ENCODE data around the gene ST3GAL4.

Gene ST3GAL4

GRCh38 chr11:126418887-126419286, 63.4 kb downstream of the ST3GAL4 start:
- FAIRE-seq (no peak), DNase-seq (ENCODE audit: insufficient read length) (no peak)
- TF ChIP-seq POLR2AphosphoS5 (IDR thresholded peaks at IDR 0.05; ENCODE audit: low read depth, low read length), result no peak
- no peak for TF ChIP-seq POLR2A (IDR thresholded peaks at IDR 0.05; ENCODE audit: low read depth, low read length)
- TF ChIP-seq TAF1 (IDR thresholded peaks at IDR 0.05; ENCODE audit: borderline replicate concordance, low read depth, low read length), result no peak

DNA sequence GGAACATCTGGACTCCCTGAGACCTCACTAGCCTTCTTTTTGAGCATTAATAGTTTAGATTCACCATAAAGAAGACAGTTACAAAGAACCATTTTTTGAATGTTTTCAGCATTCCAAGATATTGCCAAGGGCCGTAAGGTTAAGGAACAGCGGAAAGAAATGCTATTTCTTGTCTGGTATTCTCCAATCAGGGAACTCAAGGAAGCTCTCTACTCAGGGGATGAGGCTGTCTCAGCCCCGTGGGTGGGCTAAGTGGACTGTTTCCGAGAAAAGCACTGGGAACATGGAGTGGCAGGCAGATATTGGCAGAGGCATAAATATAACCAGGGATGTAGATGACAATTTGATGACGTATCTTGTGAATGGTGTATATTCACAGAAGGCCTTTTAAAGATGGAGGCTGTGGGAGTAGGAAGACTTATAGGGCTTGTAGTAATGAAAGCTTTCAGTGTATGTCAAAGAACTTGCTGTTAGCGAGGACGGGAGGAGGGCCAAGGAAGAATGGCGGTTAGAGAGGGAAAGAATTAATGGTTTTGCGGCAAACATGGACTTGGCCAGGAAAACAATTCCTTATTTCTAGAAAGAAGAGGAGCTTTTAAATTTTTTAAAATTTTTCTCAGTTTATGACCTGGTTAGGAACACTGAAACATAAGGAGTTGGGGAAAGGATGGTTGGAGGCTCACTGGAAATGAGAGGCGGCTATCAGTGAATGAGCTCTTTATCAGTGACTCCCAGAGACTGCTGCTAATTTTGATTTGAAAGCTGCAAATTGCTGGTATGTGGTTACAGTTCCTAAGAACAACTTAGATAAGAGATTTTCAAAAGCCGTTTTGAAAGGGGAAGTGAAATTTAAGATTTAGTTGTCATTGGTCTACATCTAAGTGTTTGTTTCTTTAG, 64.6 kb downstream of the ST3GAL4 start:
- TF ChIP-seq POLR2AphosphoS5 (IDR thresholded peaks at IDR 0.05; ENCODE audit: low read depth, low read length) (no peak), TAF1 (IDR thresholded peaks at IDR 0.05; ENCODE audit: borderline replicate concordance, low read depth, low read length) (no peak), POLR2A (IDR thresholded peaks at IDR 0.05; ENCODE audit: low read depth, low read length) (no peak)
- FAIRE-seq, result peak; percentile 92
- no peak for DNase-seq (ENCODE audit: insufficient read length)

GRCh38 chr11:126420698-126421256, 65.3 kb downstream of the ST3GAL4 start:
- no peak for TF ChIP-seq POLR2AphosphoS5 (IDR thresholded peaks at IDR 0.05; ENCODE audit: low read depth, low read length)
- TF ChIP-seq TAF1 (IDR thresholded peaks at IDR 0.05; ENCODE audit: borderline replicate concordance, low read depth, low read length), result no peak
- no peak for TF ChIP-seq POLR2A (IDR thresholded peaks at IDR 0.05; ENCODE audit: low read depth, low read length)
- no peak for FAIRE-seq
- DNase-seq (ENCODE audit: insufficient read length), result no peak

- TF ChIP-seq POLR2A (IDR thresholded peaks at IDR 0.05; ENCODE audit: low read depth, low read length) (no peak), POLR2AphosphoS5 (IDR thresholded peaks at IDR 0.05; ENCODE audit: low read depth, low read length) (no peak), TAF1 (IDR thresholded peaks at IDR 0.05; ENCODE audit: borderline replicate concordance, low read depth, low read length) (no peak)
- DNase-seq (ENCODE audit: insufficient read length) (no peak), FAIRE-seq (no peak)
These were observed 65.8 kb downstream of the ST3GAL4 start for GRCh38 chr11:126421271-126421671.

DNA sequence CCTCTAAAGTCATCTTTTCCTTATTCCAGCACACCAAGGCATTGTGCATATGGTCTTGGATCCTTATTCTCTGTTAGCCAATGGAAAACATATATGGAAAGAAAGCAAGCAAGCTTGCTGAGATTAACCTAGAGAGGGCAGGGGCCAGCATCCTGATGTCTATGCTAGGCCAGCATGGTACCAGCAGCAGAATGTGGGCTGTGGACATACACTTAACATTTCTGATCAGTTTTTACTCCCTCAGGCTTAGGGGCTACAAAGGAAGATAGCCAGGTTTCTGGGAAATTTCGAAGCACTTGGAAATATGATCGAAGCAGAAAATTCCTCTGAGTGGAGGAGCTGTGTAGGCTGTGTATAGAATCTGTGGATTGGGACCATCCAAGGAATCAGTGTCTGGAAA, 67.0 kb downstream of the ST3GAL4 start:
- FAIRE-seq, result no peak
- TF ChIP-seq TAF1 (IDR thresholded peaks at IDR 0.05; ENCODE audit: borderline replicate concordance, low read depth, low read length), result no peak
- DNase-seq (ENCODE audit: insufficient read length), result no peak

- no peak for DNase-seq (ENCODE audit: insufficient read length)
- TF ChIP-seq TAF1 (IDR thresholded peaks at IDR 0.05; ENCODE audit: borderline replicate concordance, low read depth, low read length), result no peak
- no peak for TF ChIP-seq POLR2A (IDR thresholded peaks at IDR 0.05; ENCODE audit: low read depth, low read length)
- no peak for TF ChIP-seq POLR2AphosphoS5 (IDR thresholded peaks at IDR 0.05; ENCODE audit: low read depth, low read length)
These were observed 67.7 kb downstream of the ST3GAL4 start for GRCh38 chr11:126423154-126423553.

DNA sequence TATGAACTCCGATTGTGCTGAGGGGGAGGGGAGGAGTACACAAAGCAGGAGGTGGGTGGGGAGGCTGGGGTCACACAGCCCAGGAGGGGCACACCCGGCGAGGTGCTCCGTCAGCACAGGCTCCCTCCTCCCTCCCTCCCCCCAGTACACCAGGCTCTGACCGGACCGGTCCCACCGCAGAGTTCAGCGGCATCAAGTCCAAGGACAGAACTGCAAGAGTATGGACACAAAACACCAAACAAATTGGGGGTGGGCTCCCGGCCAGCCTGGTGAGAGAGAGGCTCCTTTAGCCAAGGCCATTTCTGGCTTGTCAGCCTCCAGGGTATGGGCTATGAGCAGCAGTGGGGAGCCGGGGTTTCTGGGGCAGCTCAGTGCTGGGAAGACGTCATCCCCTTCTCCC, 68.3 kb downstream of the ST3GAL4 start:
- TF ChIP-seq POLR2AphosphoS5 (IDR thresholded peaks at IDR 0.05; ENCODE audit: low read depth, low read length), result no peak
- TF ChIP-seq TAF1 (IDR thresholded peaks at IDR 0.05; ENCODE audit: borderline replicate concordance, low read depth, low read length), result no peak
- no peak for TF ChIP-seq POLR2A (IDR thresholded peaks at IDR 0.05; ENCODE audit: low read depth, low read length)
- FAIRE-seq (no peak), DNase-seq (ENCODE audit: insufficient read length) (no peak)

More at GRCh38 chr11:126423154-126423553, 67.7 kb downstream of the ST3GAL4 start:
- no peak for FAIRE-seq

DNA sequence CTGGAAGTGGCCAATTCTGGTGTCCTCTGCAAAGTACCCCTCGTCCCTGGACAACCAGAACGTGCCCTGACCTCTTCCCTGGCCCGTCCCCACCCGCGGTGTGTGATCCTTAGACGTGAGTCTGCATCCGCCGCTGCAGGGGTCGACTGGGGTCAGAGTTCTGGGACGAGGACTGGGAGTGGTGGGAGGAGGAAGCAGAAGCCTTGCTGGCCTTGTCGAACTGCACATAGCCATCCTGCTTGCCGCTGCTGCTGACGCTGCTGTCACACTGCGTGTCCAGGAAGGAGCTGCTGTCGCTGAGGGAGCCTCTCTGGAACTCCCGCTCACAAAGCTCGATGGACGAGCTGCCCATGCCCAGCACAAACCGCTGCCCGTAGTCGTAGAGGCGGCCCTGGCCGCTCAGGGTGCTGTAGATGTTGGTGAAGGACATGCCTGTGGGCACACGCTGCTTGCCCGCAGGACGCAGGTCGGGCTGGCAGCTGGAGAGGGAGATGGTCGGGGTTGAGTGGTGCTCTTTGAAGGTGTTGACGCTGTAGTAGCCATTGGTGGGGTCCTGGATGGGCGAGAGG, 69.1 kb downstream of the ST3GAL4 start:
- FAIRE-seq (no peak), DNase-seq (ENCODE audit: insufficient read length) (no peak)
- TF ChIP-seq POLR2A (IDR thresholded peaks at IDR 0.05; ENCODE audit: low read depth, low read length) (no peak), TAF1 (IDR thresholded peaks at IDR 0.05; ENCODE audit: borderline replicate concordance, low read depth, low read length) (no peak), POLR2AphosphoS5 (IDR thresholded peaks at IDR 0.05; ENCODE audit: low read depth, low read length) (no peak)

DNA sequence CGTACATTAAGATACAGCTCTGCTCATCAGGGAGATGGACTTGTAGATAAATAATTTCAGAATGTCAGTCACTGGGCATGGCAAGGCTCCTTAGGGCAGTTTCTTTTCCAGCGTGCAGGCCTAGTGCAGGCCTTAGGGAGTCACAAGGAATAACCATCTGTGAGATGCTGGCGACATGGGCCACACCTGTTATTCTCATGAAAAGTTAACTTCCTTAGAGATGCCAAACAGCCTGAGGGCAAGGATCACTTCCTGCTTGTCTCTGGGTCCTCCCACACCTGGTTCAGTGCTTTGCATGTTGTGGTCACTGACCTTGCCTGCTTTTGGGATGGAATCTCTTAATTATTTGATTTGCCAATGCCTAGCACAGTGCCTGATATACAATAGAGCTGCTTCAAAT, 70.6 kb downstream of the ST3GAL4 start:
- TF ChIP-seq POLR2AphosphoS5 (IDR thresholded peaks at IDR 0.05; ENCODE audit: low read depth, low read length), result no peak
- no peak for TF ChIP-seq TAF1 (IDR thresholded peaks at IDR 0.05; ENCODE audit: borderline replicate concordance, low read depth, low read length)
- no peak for TF ChIP-seq POLR2A (IDR thresholded peaks at IDR 0.05; ENCODE audit: low read depth, low read length)
- DNase-seq (ENCODE audit: insufficient read length), result no peak
- no peak for FAIRE-seq

DNA sequence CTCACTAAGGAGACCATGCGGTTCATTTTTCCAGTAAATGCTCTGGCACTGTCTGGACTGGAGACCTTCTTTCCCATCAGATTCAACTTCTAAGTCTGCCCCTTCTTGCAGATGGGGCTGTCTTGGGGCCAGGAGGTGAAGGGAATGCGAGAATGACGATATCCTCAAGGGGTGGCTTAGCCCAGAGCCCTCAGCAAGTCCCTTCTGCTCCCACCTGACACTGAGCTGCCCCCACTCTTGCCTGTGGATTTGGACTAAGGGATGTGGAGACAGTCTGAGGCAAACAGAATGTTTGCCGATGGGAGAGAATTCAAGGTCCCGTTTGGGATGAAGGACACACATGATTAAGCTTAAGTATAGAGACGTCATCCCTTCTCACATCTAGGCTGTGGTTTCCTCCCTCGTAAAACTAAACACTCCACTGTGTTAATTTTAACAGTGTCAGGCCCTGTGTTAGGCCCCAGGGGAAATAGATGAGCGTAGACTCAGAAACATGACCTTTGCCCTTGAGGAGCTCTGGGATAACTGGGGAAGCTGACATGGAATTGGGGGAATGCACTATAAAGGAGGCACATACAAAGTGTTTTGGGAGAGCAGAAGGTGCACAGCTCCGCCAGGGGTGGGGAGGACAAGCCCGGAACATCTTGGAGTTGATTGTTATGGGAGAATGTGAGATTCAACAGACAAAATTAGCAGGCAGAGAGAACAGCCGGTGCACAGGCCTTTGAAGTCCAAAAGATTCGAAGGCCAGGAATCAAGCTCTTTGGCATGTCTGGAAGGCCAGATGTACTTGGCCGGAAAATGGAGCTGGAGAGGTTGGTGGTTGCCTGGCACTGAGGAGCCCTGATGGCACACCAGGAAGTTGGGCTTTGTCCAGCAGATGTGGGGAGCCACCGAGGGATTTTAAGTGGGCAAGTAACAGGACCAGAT, 71.6 kb downstream of the ST3GAL4 start:
- DNase-seq (ENCODE audit: insufficient read length) (no peak), FAIRE-seq (peak; percentile 14)
- no peak for TF ChIP-seq POLR2AphosphoS5 (IDR thresholded peaks at IDR 0.05; ENCODE audit: low read depth, low read length)
- TF ChIP-seq TAF1 (IDR thresholded peaks at IDR 0.05; ENCODE audit: borderline replicate concordance, low read depth, low read length), result no peak
- TF ChIP-seq POLR2A (IDR thresholded peaks at IDR 0.05; ENCODE audit: low read depth, low read length), result no peak

Data from GM12892 (cell line).